DMS114 treated with DMSO at 0.1 percent for 48 hours (cell line): ENCODE data around the gene EIF4E3.

Experiments
- DNase-seq: peaks from one replicate; lab custom pipeline; 2025; ENCODE audit not compliant: unreplicated experiment; lab: John Stamatoyannopoulos, UW

The EIF4E3 gene

GRCh38 chr3:71725271-71725991 is at the start of gene EIF4E3:
Gene EIF4E3 (minus strand): TSS chr3:71725402. CDS start chr3:71725367, 35 bp downstream.
- no peak for DNase-seq

DNA sequence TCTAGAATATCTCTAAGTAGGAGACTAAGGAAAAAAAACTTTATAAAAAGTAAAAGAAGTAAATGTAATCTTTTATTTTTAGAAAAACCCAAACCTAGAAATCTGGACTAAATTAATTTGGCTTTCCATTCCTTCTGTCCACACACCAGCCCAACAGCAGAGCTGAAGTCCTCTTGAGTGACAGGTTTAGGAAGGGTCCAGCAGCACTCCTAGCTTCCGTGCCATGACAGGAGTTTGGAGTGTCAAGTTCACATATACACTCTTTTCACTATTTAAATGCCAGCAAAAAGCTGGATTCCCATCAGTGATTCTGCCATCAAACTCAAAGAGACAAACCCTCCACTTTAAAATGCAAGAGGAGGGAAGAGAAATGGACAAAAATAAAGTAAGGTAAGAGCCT is 46.7 kb upstream of the EIF4E3 start:
- DNase-seq: no peak

DNA sequence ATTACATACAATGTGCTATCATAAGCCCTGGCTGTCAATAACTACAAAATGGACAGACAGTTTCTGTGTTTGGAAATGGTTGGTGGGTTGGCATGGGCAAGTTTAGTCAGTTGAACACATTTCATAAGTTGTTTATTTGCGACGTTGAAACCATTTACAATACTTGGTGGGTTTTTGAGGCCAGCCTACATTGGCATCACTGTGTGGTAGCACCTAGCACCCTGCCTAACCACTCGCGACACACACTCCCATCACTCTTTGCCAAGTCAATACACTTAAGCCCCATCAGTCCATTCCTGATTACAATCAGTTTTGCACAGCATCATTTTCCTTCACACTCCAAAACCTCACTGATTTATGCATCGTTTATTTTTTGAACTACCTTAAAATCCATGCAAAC is 45.9 kb upstream of the EIF4E3 start:
- no peak for DNase-seq

GRCh38 chr3:71763426-71763825 is 38.2 kb upstream of the EIF4E3 start:
- DNase-seq: no peak

DNA sequence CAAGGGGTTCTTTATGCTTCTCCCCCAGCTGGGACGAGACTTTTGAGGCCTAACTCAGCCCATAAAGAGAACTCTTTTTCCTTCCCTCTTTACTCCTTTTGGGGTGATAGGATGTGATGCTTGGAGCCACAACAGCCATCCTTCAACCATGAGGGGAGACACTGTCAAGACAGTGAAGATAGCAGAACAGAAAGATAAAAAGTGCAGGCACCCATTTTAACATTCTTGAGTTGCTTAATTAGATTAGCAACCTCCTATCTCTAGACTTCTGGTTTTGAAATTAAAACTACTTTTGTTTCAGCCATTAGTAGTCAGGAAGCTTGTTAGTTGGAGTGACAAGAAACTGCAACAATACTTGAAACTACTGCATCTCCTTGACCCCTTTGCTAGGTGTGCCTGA is 34.9 kb upstream of the EIF4E3 start:
- DNase-seq: no peak

DNA sequence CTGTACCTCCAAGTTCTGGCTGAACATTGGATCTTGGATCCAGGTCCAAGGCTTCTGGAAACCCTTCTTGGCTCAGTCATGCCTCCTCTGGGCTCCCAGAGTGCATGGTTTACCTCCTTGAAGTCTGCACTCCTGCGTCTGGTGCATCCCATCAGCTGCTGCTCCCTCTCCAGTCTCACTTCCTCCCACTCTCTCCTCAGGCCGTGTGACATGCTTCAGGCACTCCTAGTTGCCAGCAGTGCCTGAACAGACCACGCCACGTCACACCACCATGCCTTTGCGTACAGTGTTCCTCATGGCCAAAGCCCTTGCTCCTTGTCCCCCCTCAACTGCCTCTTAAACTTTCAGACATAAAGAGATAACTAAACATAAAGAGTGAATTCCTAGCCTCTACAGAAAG is 34.2 kb upstream of the EIF4E3 start:
- no peak for DNase-seq

- no peak for DNase-seq
Measured at GRCh38 chr3:71758091-71758490, 32.9 kb upstream of the EIF4E3 start.

DNA sequence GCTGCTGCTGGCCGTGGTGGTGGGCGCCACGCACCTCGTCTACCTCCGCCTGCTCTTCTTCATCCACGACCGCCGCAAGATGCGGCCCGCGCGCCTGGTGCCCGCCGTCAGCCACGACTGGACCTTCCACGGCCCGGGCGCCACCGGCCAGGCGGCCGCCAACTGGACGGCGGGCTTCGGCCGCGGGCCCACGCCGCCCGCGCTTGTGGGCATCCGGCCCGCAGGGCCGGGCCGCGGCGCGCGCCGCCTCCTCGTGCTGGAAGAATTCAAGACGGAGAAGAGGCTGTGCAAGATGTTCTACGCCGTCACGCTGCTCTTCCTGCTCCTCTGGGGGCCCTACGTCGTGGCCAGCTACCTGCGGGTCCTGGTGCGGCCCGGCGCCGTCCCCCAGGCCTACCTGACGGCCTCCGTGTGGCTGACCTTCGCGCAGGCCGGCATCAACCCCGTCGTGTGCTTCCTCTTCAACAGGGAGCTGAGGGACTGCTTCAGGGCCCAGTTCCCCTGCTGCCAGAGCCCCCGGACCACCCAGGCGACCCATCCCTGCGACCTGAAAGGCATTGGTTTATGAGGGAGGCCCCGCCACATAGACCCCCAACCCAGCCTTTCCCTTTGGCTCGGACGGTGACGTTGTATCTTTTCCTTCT is 29.5 kb upstream of the EIF4E3 start:
- DNase-seq: no peak

GRCh38 chr3:71753701-71754609 is 28.8 kb upstream of the EIF4E3 start, which contains the start of gene GPR27:
Gene GPR27 (plus strand): TSS chr3:71753855. CDS start chr3:71754050, 195 bp downstream.
- DNase-seq: no peak

GRCh38 chr3:71752831-71753700 is 27.9 kb upstream of the EIF4E3 start:
- DNase-seq: no peak

- no peak for DNase-seq
Measured at GRCh38 chr3:71751602-71752001, 26.4 kb upstream of the EIF4E3 start.

GRCh38 chr3:71744738-71745137 is 19.5 kb upstream of the EIF4E3 start:
- no peak for DNase-seq

- DNase-seq: no peak
Measured at GRCh38 chr3:71742621-71743020, 17.4 kb upstream of the EIF4E3 start.

GRCh38 chr3:71734881-71735280 is 9.7 kb upstream of the EIF4E3 start:
- DNase-seq: no peak

- no peak for DNase-seq
Measured at GRCh38 chr3:71733319-71733718, 8.1 kb upstream of the EIF4E3 start.

DNA sequence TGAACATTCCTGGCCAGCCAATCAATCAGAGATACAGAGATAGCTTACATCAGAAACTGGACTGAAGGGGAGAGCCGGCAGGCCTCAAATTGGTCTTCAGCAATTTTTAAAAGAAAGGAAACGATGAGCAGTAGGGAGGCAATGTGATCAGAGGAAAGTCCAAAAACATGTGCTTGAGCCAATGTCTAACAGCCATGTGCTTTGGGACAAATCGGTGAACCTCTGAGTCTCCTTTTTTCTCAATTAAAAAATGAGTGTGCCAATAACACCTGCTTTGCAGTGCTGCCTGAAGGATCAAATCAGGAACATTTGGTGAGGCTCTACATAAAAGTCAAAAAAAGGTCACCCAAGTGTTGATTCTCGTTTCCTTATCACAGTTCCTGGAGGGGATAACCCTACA is 7.4 kb upstream of the EIF4E3 start:
- no peak for DNase-seq

- DNase-seq: no peak
Measured at GRCh38 chr3:71728632-71729342, 3.6 kb upstream of the EIF4E3 start.

- no peak for DNase-seq
Measured at GRCh38 chr3:71726146-71726545, 944 bp upstream of the EIF4E3 start.

GRCh38 chr3:71724584-71725270 is 475 bp downstream of the EIF4E3 start:
- DNase-seq: no peak

DNA sequence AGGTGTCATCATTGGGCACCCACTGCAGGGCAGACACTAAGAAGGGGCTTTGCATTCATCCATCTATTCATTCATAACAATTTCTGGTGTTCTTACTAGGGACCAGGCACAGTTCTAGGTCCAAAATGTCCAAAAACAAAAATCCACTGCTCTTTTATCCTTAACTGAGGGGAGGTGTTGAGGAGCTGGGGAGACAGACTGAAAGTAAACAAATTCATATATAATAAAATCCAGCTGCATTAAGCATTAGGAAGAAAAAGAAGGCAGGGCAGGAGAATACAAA is 1.1 kb downstream of the EIF4E3 start:
- no peak for DNase-seq
